T-helper 1 cell treated with Interleukin-12 subunit alpha and Interleukin-12 subunit beta and Interleukin-4 antibody, amounts not matched to agents 30 μg/mL and 1 μg/mL, for 36 hours (primary cell): ENCODE measurements around the gene ZNF280B.

Source experiments
- H3K27ac Mint-ChIP-seq: one replicate; pipeline ENCODE4 v1.8.0; 2021; ENCODE audit warnings: mild to moderate bottlenecking, mixed read lengths
- H3K27me3 Mint-ChIP-seq: one replicate; pipeline ENCODE4 v1.8.0; 2021; ENCODE audit warnings: low read depth, mixed read lengths
- H3K36me3 Mint-ChIP-seq: one replicate; pipeline ENCODE4 v1.8.0; 2021; ENCODE audit warnings: low read depth, mixed read lengths
- H3K4me1 Mint-ChIP-seq: one replicate; pipeline ENCODE4 v1.8.0; 2021; ENCODE audit warnings: low read depth, mixed read lengths
- H3K4me3 Mint-ChIP-seq: one replicate; pipeline ENCODE4 v1.8.0; 2021; ENCODE audit warnings: mild to moderate bottlenecking, moderate library complexity, mixed read lengths
- H3K9me3 Mint-ChIP-seq: one replicate; pipeline ENCODE4 v1.8.0; 2021; ENCODE audit warnings: mixed read lengths

ZNF280B gene

GRCh38 chr22:22508274-22509176 is at the start of gene ZNF280B:
ZNF280B (minus strand) TSS chr22:22508742; CDS start chr22:22489398, 19,344 bp downstream.
- H3K4me1 Mint-ChIP-seq: peaks cover 8% of the 10 kb centered on the region
- no peak within 1 kb of the TSS for H3K27ac Mint-ChIP-seq
- peaks cover 9% of the 10 kb centered on the region for H3K9me3 Mint-ChIP-seq
- H3K27me3 Mint-ChIP-seq: peaks cover 14% of the 10 kb centered on the region
- peak within 1 kb of the TSS; percentile 80 for H3K4me3 Mint-ChIP-seq
- peaks cover 20% of the 10 kb centered on the region for H3K36me3 Mint-ChIP-seq

- H3K4me1 Mint-ChIP-seq: peaks cover 4% of the 10 kb centered on the region
- H3K27ac Mint-ChIP-seq: no peak overlapping the region
- no peaks in the 10 kb centered on the region for H3K36me3 Mint-ChIP-seq
- H3K27me3 Mint-ChIP-seq: peaks cover 6% of the 10 kb centered on the region
- H3K4me3 Mint-ChIP-seq: no peak overlapping the region
- H3K9me3 Mint-ChIP-seq: no peaks in the 10 kb centered on the region
Observed at GRCh38 chr22:22556995-22557925, 48.7 kb upstream of the ZNF280B start.

DNA sequence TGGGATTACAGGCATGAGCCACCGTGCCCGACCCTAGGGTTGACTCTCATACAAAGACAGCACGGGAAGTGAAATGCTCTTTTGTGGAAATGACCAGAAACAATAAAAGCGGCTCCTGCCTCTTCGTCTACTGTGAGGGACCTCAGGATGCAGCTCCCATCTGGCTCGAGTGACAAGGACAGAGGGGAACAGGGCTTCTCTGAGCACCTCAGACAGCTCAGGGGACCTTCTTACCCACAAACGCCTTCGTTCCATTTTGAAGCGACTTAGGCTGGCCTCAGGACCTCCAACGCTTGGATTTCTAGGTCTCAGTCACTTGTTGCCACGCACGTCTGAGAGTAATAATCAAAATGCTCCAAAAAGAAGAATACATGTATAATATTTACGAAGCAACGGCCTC is 48.0 kb upstream of the ZNF280B start:
- peaks cover 4% of the 10 kb centered on the region for H3K4me1 Mint-ChIP-seq
- H3K27me3 Mint-ChIP-seq: peaks cover 6% of the 10 kb centered on the region
- no peak overlapping the region for H3K4me3 Mint-ChIP-seq
- no peaks in the 10 kb centered on the region for H3K36me3 Mint-ChIP-seq
- H3K27ac Mint-ChIP-seq: no peak overlapping the region
- no peaks in the 10 kb centered on the region for H3K9me3 Mint-ChIP-seq

DNA sequence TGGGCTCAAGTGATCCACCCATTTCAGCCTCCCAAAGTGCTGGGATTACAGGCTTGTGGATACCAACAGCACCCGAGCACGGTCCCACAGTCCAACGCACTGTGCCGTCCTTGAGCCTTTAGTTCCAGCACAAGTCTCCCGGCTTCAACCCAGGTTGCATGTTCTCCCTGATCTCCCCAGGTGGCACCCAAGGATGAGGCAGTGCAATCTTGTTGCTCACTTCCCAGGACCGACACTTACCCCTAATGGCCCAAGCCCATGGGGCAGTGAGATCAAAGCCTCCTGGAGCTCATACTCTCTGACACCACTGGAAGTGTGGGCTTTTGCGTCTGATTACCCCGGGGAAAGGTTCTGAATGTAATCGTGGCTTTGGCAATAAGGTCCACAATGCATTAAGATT is 47.1 kb upstream of the ZNF280B start:
- Mint-ChIP-seq H3K27me3 (peaks cover 6% of the 10 kb centered on the region), H3K4me3 (no peak overlapping the region), H3K9me3 (no peaks in the 10 kb centered on the region), H3K36me3 (no peaks in the 10 kb centered on the region), H3K4me1 (peaks cover 4% of the 10 kb centered on the region), H3K27ac (no peak overlapping the region)

DNA sequence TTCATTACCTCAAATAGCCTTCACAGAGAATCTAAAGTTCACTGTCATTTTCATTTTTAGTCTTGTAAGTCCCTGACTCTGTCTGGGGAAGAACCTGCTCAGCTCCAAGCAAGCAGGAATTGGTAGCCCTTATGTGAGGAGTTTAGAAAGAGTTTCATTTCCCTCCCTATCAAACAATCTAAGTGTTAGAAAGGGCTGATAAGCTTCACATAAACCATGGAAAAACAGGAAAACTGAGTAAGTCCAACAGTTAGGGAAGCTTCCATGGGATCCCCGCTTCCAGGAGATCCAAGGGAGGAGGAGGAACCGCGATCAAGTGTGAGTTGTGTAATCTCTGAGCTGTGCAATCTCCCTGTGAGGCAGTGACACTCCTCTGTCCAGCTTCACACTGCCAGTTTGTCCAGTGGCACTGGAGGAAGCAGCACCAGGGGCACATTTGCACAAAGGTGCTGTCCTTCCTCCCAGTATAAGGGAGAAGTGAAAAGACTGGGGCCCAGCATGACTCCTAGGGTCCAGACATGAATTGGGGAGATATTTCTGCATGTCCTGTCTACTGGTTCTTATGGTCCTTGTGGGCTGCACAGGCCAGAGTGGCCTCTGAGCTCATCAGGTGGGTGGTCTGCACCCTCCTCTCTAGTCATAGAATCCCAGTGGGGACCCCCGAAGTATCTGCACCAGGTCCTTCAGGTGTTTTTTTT is 46.2 kb upstream of the ZNF280B start:
- Mint-ChIP-seq H3K36me3 (no peaks in the 10 kb centered on the region), H3K27me3 (peaks cover 12% of the 10 kb centered on the region), H3K4me3 (no peak overlapping the region), H3K9me3 (no peaks in the 10 kb centered on the region), H3K27ac (no peak overlapping the region), H3K4me1 (peaks cover 4% of the 10 kb centered on the region)

DNA sequence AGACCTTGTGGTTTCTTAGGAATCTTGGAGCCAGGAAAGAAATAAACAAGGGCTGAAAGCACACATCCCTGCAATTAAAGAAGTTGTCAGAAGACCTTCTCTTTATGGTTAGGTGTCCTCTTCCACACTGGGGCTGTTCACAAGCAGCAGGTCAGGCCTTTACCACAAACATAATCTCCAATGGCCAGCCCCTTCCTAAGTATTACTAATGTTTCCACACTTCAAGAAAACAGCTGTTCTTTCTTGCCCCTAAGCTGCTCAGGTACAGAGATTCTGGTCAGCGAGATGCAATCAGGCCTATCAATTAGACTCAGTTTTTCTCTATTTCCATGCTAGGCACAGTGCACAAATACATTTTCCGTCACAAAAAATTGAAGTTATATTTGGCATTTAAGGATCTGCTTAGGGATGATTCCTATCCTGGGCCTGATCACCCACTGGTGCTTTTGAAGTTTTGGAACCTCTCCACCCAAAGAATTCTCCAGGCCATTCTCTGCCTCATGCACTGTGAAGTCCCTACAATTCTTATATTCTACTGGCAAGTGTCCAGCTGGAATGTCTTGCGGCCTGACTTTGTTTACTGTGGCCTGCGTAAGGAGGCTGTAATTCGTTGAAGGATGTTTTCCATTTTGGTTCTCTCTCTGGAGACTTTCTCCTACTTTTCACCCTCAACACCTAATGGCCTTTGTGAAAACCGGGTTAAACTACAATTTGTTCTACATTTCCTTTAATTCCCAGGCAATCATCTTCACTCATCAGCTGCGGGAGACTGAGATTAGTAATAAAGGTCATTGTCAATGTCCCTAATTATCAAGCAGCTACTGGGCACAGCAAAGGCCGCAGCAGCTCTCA is 45.4 kb upstream of the ZNF280B start:
- Mint-ChIP-seq H3K27ac (no peak overlapping the region), H3K36me3 (no peaks in the 10 kb centered on the region), H3K27me3 (peaks cover 14% of the 10 kb centered on the region)

GRCh38 chr22:22553141-22553540 is 44.6 kb upstream of the ZNF280B start:
- Mint-ChIP-seq H3K4me3 (no peak overlapping the region), H3K27me3 (peaks cover 14% of the 10 kb centered on the region), H3K27ac (no peak overlapping the region), H3K4me1 (no peaks in the 10 kb centered on the region), H3K9me3 (no peaks in the 10 kb centered on the region), H3K36me3 (no peaks in the 10 kb centered on the region)

More for the DNA sequence above, 45.4 kb upstream of the ZNF280B start:
- no peak overlapping the region for H3K4me3 Mint-ChIP-seq
- H3K9me3 Mint-ChIP-seq: no peaks in the 10 kb centered on the region
- peaks cover 1% of the 10 kb centered on the region for H3K4me1 Mint-ChIP-seq

DNA sequence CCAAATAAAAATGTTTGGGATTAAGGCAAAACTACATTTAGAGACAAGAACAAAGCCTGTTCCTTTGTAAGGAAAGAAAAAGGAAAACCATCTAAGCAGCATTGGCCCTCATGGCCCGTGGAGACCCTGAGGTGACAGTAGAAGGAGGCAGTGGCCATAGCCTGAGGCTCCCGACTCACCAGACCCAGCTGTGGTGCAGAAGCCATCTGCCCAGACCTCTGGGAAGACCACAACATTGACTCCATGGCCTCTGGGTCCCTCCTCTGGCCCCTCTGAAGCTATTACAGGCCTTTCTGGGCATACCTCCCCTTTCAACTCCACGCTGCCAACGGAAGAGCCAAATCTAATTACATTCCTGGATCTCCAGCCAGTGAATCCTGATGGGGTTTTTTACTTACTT is 44.1 kb upstream of the ZNF280B start:
- no peak overlapping the region for H3K27ac Mint-ChIP-seq
- H3K27me3 Mint-ChIP-seq: peaks cover 14% of the 10 kb centered on the region
- H3K4me1 Mint-ChIP-seq: no peaks in the 10 kb centered on the region
- no peaks in the 10 kb centered on the region for H3K36me3 Mint-ChIP-seq
- no peaks in the 10 kb centered on the region for H3K9me3 Mint-ChIP-seq
- no peak overlapping the region for H3K4me3 Mint-ChIP-seq

DNA sequence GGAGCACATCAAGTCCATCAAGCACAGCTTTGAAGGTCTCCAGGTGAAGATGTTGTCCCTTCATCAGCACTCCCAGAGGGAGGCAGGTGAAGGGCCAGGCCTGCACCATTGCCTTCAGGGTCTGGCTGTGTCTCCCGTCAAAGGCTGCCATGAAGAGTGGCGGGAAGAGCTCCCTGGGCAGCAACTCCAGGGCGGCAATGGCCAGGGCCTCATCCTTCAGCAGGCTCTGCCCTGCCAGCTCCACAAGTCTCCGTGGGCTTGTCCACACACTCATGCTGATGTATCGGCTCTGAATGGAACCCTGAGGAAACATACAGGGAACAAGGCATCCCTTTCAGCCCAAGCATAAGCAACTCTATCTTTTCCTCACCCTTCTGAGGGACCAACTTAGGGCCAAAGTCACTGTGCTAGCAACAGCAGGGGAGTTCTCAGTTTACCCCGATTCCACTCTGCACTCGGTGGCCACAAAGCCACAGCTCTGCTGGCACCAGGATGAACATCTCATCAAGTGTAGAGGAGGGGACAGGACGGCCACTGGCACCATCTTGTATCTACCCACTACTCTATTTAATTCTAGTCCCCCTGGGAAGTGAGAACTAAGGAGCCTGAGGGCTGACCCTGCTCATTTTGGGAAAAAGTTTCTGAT is 42.4 kb upstream of the ZNF280B start:
- H3K27me3 Mint-ChIP-seq: peaks cover 14% of the 10 kb centered on the region
- H3K36me3 Mint-ChIP-seq: no peaks in the 10 kb centered on the region
- H3K9me3 Mint-ChIP-seq: no peaks in the 10 kb centered on the region
- H3K4me1 Mint-ChIP-seq: no peaks in the 10 kb centered on the region
- no peak overlapping the region for H3K27ac Mint-ChIP-seq
- H3K4me3 Mint-ChIP-seq: no peak overlapping the region

DNA sequence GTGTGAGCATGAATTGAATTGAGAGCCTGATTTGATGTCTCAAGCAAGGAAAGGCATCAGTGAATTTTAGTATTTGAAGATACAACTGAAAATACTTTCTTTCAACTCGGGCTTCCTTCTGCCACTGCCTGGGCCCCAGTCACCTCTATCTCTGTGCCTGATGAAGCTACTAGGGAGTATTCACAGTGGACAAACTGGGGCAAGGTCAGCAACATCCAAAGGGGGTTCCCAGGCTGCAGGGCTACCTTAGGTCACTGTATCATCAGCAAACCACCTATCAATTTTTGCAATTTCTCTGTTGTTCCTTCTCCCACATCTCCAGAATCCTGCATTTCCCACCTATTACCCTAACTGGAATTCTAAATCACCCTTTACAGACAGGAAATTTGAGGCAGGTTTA is 40.4 kb upstream of the ZNF280B start:
- H3K27ac Mint-ChIP-seq: no peak overlapping the region
- H3K27me3 Mint-ChIP-seq: peaks cover 14% of the 10 kb centered on the region
- no peak overlapping the region for H3K4me3 Mint-ChIP-seq
- no peaks in the 10 kb centered on the region for H3K4me1 Mint-ChIP-seq
- no peaks in the 10 kb centered on the region for H3K9me3 Mint-ChIP-seq
- no peaks in the 10 kb centered on the region for H3K36me3 Mint-ChIP-seq

GRCh38 chr22:22548317-22548716 is 39.8 kb upstream of the ZNF280B start:
- no peaks in the 10 kb centered on the region for H3K4me1 Mint-ChIP-seq
- no peak overlapping the region for H3K4me3 Mint-ChIP-seq
- H3K9me3 Mint-ChIP-seq: no peaks in the 10 kb centered on the region
- no peak overlapping the region for H3K27ac Mint-ChIP-seq
- H3K27me3 Mint-ChIP-seq: peaks cover 14% of the 10 kb centered on the region
- no peaks in the 10 kb centered on the region for H3K36me3 Mint-ChIP-seq

DNA sequence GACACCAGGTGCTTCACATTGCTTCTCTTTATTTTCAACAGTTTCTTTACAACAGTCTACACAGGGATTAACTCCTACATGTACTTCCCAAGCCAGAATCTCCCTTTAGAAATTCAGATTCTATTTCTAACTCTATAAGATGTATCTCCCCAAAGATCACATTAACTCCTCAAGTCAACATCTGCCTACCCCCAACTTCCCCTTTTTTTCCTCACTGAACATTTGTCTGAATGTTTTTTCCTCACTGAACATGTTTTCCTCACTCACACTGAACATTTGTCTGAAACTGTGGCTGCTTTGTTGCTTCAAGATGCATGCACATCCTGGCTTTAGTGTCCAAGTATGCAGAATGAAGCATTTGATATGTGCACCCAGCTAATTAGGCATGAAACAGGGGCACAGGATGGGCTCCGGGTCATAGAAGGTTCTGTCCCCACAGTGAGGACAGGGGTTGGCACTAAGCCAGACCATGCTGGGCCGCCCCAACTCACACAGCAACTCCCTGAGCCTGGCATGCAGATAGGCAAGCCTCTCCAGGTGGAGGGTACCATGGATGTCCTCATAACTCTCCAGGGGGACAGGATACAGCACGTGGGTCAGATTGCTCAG is 39.3 kb upstream of the ZNF280B start:
- Mint-ChIP-seq H3K27me3 (peaks cover 10% of the 10 kb centered on the region), H3K4me1 (no peaks in the 10 kb centered on the region), H3K9me3 (no peaks in the 10 kb centered on the region), H3K27ac (no peak overlapping the region), H3K4me3 (no peak overlapping the region), H3K36me3 (no peaks in the 10 kb centered on the region)

DNA sequence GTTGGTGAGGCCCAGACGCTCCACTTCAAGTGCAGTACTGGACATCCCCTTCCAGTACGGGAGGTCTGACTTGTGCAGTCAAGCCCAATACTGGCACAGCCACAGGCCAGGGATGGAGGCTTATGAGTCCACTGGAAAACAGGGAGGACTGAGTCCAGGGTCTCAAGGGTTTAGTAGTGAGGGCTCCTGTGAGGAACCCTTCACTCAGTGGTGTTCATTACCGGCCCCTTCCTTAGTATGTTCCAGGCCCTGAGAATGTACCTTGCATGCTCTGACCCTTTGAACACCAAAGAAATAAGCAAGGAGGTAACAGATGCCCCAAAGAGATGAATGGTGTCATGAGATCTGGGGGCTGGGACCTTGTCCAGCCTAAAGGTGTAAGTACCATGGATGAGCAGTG is 38.7 kb upstream of the ZNF280B start:
- Mint-ChIP-seq H3K4me3 (no peak overlapping the region), H3K27ac (no peak overlapping the region), H3K4me1 (no peaks in the 10 kb centered on the region), H3K9me3 (no peaks in the 10 kb centered on the region), H3K36me3 (no peaks in the 10 kb centered on the region), H3K27me3 (peaks cover 7% of the 10 kb centered on the region)
